ENCODE data around the gene TMPRSS4. TPM values are rescaled to one million over a fixed set of nuclear protein-coding genes. Genes with fewer than 3 reads are reported as not detected.

The TMPRSS4 gene
- total RNA-seq, 1 experiment from 2014 or later = 1.5 TPM

DNA sequence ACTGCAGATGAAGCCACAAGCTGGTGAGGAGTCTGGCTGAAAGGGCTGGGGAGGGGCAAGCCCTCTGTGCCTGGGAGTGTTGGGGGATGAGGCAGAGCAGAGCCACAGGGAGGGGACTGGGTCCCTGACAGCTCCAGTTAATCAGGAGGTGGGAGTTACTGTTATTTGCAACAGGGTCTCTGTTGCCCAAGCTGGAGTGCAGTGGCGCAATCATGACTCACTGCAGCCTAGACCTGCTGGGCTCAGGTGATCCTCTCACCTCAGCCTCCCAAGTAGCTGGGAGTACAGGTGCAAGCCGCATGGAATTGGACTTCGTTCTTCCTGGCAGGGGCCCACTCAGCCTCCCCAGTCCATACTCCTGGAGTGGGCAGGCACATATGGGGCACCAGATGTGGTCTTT, 91.9 kb downstream of the TMPRSS4 start:
- peak; percentile 31 for DNase-seq
- ChIA-PET CTCF (interaction anchor here (0.5 kb wide), 1 partner anchor 29 kb away, joined by 3 read pairs; no protein-coding TSS in a partner anchor), POLR2A (ENCODE audit: unreplicated experiment) (no interaction called here)
- H3K4me2 ChIP-seq (ENCODE audit: low read length) = no peak overlapping the region
- peaks cover 45% of the 10 kb centered on the region for H3K27me3 ChIP-seq (ENCODE audit: low read length)
- no peaks in the 10 kb centered on the region for H3K9me2 ChIP-seq (replicated peaks; ENCODE audit: low read length)
- ATAC-seq = no peak
- no peaks in the 10 kb centered on the region for H3K4me1 ChIP-seq (ENCODE audit: insufficient read depth, low read length)
- BruUV-seq (replicated peaks) = no TSS peak
- intact Hi-C loops (cut with micrococcal nuclease) = no loop called here
- no peaks in the 10 kb centered on the region for H3K9me3 ChIP-seq (ENCODE audit: low read length)
- H4K20me1 ChIP-seq (ENCODE audit: low read length) = no peaks in the 10 kb centered on the region
- H3K4me3 ChIP-seq (ENCODE audit: low read length) = no peak overlapping the region
- H3K27ac ChIP-seq (ENCODE audit: low read length) = no peak overlapping the region
- no peaks in the 10 kb centered on the region for H3K36me3 ChIP-seq (ENCODE audit: low read depth, low read length)
- no peaks in the 10 kb centered on the region for H3K79me2 ChIP-seq (ENCODE audit: low read length)
- no peaks in the 10 kb centered on the region for H3F3A ChIP-seq (ENCODE audit: low read length, unreplicated experiment)
- TF ChIP-seq EZH2phosphoT487 (IDR thresholded peaks at IDR 0.05; ENCODE audit: borderline replicate concordance, low read length) (no peak), EZH2 (IDR thresholded peaks at IDR 0.05; ENCODE audit: low read length, unreplicated experiment) (no peak)
- TF ChIP-seq, protein P1, sequence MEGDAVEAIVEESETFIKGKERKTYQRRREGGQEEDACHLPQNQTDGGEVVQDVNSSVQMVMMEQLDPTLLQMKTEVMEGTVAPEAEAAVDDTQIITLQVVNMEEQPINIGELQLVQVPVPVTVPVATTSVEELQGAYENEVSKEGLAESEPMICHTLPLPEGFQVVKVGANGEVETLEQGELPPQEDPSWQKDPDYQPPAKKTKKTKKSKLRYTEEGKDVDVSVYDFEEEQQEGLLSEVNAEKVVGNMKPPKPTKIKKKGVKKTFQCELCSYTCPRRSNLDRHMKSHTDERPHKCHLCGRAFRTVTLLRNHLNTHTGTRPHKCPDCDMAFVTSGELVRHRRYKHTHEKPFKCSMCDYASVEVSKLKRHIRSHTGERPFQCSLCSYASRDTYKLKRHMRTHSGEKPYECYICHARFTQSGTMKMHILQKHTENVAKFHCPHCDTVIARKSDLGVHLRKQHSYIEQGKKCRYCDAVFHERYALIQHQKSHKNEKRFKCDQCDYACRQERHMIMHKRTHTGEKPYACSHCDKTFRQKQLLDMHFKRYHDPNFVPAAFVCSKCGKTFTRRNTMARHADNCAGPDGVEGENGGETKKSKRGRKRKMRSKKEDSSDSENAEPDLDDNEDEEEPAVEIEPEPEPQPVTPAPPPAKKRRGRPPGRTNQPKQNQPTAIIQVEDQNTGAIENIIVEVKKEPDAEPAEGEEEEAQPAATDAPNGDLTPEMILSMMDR (conservative IDR thresholded peaks at IDR 0.05; ENCODE audit: low read depth, low read length) = no peak
- H3K9ac ChIP-seq (ENCODE audit: low read length) = no peak overlapping the region
- no peak overlapping the region for H2AFZ ChIP-seq (ENCODE audit: low read length)

DNA sequence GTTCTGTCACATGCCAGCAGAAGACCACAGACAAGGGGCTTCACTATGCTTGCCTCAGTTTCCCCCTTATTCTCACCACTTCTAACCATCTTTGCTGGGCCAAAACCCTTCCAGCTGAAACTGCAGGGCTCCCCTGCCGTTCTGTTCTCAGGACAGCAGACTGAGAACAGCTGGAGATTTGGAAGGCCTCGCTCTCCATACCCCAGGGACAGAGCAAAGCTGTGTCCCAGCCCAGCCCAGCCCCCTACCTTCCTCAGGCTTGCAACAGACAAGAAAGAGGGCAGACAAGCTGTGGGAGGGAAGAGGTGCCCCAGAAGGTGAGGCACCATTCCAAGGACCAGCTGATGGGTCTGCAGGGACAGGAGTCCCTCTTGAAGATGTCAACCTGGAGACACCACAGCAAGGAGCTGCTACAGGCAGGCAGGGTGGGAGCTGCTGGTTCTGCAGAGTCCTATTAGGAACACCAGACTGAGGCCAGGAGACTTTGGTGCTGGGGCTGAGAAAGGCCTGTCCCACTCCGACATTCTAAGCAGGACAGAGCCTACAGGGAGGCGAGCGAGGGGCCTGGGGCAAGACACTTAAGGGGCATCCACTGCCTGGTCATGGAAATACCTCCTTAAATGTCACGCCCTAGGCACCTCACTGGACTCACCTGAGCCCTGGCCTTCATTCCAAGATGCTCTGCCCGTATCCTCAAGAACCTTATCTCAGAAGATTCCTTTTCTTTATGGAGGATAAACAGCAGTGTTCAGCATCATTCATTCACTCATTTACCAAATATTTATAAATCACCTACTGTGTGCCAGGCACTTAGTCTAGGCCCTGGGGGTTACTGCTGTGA, 92.6 kb downstream of the TMPRSS4 start:
- DNase-seq (no peak), ATAC-seq (no peak)
- H3K9ac ChIP-seq (ENCODE audit: low read length) = no peak overlapping the region
- peaks cover 38% of the 10 kb centered on the region for H3K27me3 ChIP-seq (ENCODE audit: low read length)
- TF ChIP-seq, protein P1 (conservative IDR thresholded peaks at IDR 0.05; ENCODE audit: low read depth, low read length) = no peak
- TF ChIP-seq EZH2phosphoT487 (IDR thresholded peaks at IDR 0.05; ENCODE audit: borderline replicate concordance, low read length) (no peak), EZH2 (IDR thresholded peaks at IDR 0.05; ENCODE audit: low read length, unreplicated experiment) (no peak)
- no peak overlapping the region for H2AFZ ChIP-seq (ENCODE audit: low read length)
- no peaks in the 10 kb centered on the region for H4K20me1 ChIP-seq (ENCODE audit: low read length)
- no peaks in the 10 kb centered on the region for H3K79me2 ChIP-seq (ENCODE audit: low read length)
- BruUV-seq (replicated peaks) = no TSS peak
- no peaks in the 10 kb centered on the region for H3K9me3 ChIP-seq (ENCODE audit: low read length)
- ChIA-PET CTCF (interaction anchor here (0.6 kb wide), 1 partner anchor 124 kb away, joined by 3 read pairs; no protein-coding TSS in a partner anchor), POLR2A (ENCODE audit: unreplicated experiment) (no interaction called here)
- H3K4me3 ChIP-seq (ENCODE audit: low read length) = no peak overlapping the region
- peaks cover 2% of the 10 kb centered on the region; the same call in 1 of the 2 replicates for H3K4me1 ChIP-seq (ENCODE audit: insufficient read depth, low read length)
- intact Hi-C loops (cut with micrococcal nuclease) = no loop called here
- H3F3A ChIP-seq (ENCODE audit: low read length, unreplicated experiment) = no peaks in the 10 kb centered on the region
- no peak overlapping the region for H3K27ac ChIP-seq (ENCODE audit: low read length)
- no peaks in the 10 kb centered on the region for H3K9me2 ChIP-seq (replicated peaks; ENCODE audit: low read length)
- no peak overlapping the region for H3K4me2 ChIP-seq (ENCODE audit: low read length)
- no peaks in the 10 kb centered on the region for H3K36me3 ChIP-seq (ENCODE audit: low read depth, low read length)

DNA sequence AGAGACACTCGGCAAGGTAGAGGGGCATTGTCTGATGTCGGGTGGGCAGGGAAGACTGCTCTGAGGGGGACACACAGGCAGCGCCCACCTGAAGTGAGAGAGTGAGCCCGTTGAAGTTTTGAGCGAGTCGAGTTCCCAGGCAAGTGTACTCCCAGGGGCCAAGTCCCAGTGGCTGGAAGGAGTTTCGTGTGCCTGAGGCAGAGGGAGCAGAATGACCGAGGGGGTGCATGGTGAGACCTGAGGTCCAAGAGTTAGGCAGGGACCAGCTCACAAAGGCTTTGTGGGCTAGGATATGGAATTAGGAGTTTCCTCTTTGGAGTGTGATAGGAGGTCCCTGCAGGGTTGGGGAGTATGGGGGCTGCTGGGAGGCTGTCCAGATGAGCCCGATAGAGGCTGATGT, 93.4 kb downstream of the TMPRSS4 start:
- Histone ChIP-seq H3K4me3 (ENCODE audit: low read length) (no peak overlapping the region), H3K9ac (ENCODE audit: low read length) (no peak overlapping the region), H3K79me2 (ENCODE audit: low read length) (no peaks in the 10 kb centered on the region), H3F3A (ENCODE audit: low read length, unreplicated experiment) (no peaks in the 10 kb centered on the region), H3K9me2 (replicated peaks; ENCODE audit: low read length) (no peaks in the 10 kb centered on the region), H2AFZ (ENCODE audit: low read length) (no peak overlapping the region), H3K36me3 (ENCODE audit: low read depth, low read length) (no peaks in the 10 kb centered on the region), H3K27me3 (ENCODE audit: low read length) (peaks cover 36% of the 10 kb centered on the region), H3K4me1 (ENCODE audit: insufficient read depth, low read length) (peaks cover 9% of the 10 kb centered on the region; the same call in 1 of the 2 replicates), H3K9me3 (ENCODE audit: low read length) (no peaks in the 10 kb centered on the region), H3K27ac (ENCODE audit: low read length) (no peak overlapping the region), H3K4me2 (ENCODE audit: low read length) (no peak overlapping the region), H4K20me1 (ENCODE audit: low read length) (no peaks in the 10 kb centered on the region)
- TF ChIP-seq, protein P1 (conservative IDR thresholded peaks at IDR 0.05; ENCODE audit: low read depth, low read length) = no peak
- TF ChIP-seq EZH2phosphoT487 (IDR thresholded peaks at IDR 0.05; ENCODE audit: borderline replicate concordance, low read length) (no peak), EZH2 (IDR thresholded peaks at IDR 0.05; ENCODE audit: low read length, unreplicated experiment) (no peak)
- ATAC-seq = no peak
- no peak for DNase-seq
- POLR2A ChIA-PET (ENCODE audit: unreplicated experiment) = no interaction called here
- CTCF ChIA-PET = no interaction called here
- intact Hi-C loops (cut with micrococcal nuclease) = no loop called here
- BruUV-seq (replicated peaks) = no TSS peak

All from PC-3 (cell line).